AG04450 (cell line): ENCODE results near the gene ACTL6B. TPM values are rescaled to one million over a fixed set of nuclear protein-coding genes. Genes with fewer than 3 reads are reported as not detected.
A peak's percentile ranks its signal among the peaks of the same experiment; 100 is the strongest.

ENCODE experiments used
- CTCF ChIA-PET: fragments of 300-600, 350-600 bp; formaldehyde crosslinking; extraction: SDS; loops from one replicate; lab custom pipeline; 2022; ENCODE audit warnings: antibody characterized with exemption, inconsistent platforms; lab: Charles Lee
- POLR2A ChIA-PET: fragments of 350-600 bp; formaldehyde crosslinking; extraction: SDS; loops from one replicate; lab custom pipeline; 2021; ENCODE audit warnings: antibody characterized with exemption, inconsistent platforms; lab: Yijun Ruan, JAX
- DNase-seq: peaks from one replicate; pipeline ENCODE4 v3.0.0-alpha.2; 2011; ENCODE audit warnings: low read depth, low spot score
- H3K27ac ChIP-seq: one replicate; pipeline ENCODE4 v1.5.1; 2012; ENCODE audit warnings: low read depth, low read length, control low read depth
- H3K27me3 ChIP-seq: one replicate; pipeline ENCODE4 v1.6.0; 2012; ENCODE audit warnings: low read length; ENCODE audit not compliant: control insufficient read depth, insufficient read depth
- H3K4me3 ChIP-seq: 2 replicates; pipeline ENCODE4 v1.5.1; 2011; ENCODE audit warnings: mild to moderate bottlenecking, low read depth, low read length, control low read depth
- H3K9me3 ChIP-seq: 2 replicates; pipeline ENCODE4 v1.5.1; 2012; ENCODE audit warnings: low read length; ENCODE audit not compliant: control insufficient read depth, insufficient read depth
- CTCF ChIP-seq: IDR thresholded peaks from 2 replicates; pipeline ENCODE4 v1.5.1; 2011; ENCODE audit warnings: low read depth, low read length, control low read depth, inconsistent platforms
- polyA plus RNA-seq: library from polyadenylated mRNA; depleted of rRNA; stranded (reverse); fragments of >200 nt; gene quantifications from 2 replicates; pipeline ENCODE4 v1.2.3, GENCODE V29; 2011

Gene ACTL6B
- polyA plus RNA-seq, 1 experiment = not detected

GRCh38 chr7:100614308-100614861 lies 41.9 kb downstream of the ACTL6B start:
- Histone ChIP-seq H3K9me3 (peaks cover 3% of the 10 kb centered on the region; the same call in 1 of the 2 replicates), H3K4me3 (no peak overlapping the region), H3K27ac (no peak overlapping the region), H3K27me3 (no peaks in the 10 kb centered on the region)
- no peak for DNase-seq
- POLR2A ChIA-PET = interaction anchor here (0.6 kb wide), 1 partner anchor 30 kb away, joined by 10 read pairs; no protein-coding TSS in a partner anchor
- TF ChIP-seq CTCF = no peak
- CTCF ChIA-PET = no interaction called here

GRCh38 chr7:100613412-100614175 lies 42.7 kb downstream of the ACTL6B start:
- no peaks in the 10 kb centered on the region for H3K27me3 ChIP-seq
- CTCF ChIA-PET = interaction anchor here (0.5 to 1.9 kb wide), 4 partner anchors 11 to 111 kb away, joined by 3 to 6 read pairs (median 4); partner anchors contain the start of genes FBXO24 and PCOLCE
- H3K27ac ChIP-seq = no peak overlapping the region
- DNase-seq = no peak
- H3K9me3 ChIP-seq = peaks cover 3% of the 10 kb centered on the region; the same call in 1 of the 2 replicates
- peak overlapping the region; percentile 90 for H3K4me3 ChIP-seq
- POLR2A ChIA-PET = interaction anchor here (0.6 to 2.1 kb wide), 4 partner anchors 11 to 185 kb away, joined by 3 to 30 read pairs (median 18); partner anchors contain the start of genes FBXO24, LRCH4, PCOLCE and ZCWPW1
- no peak for TF ChIP-seq CTCF

- Histone ChIP-seq H3K9me3 (peaks cover 3% of the 10 kb centered on the region; the same call in 1 of the 2 replicates), H3K4me3 (peak overlapping the region; percentile 90), H3K27ac (no peak overlapping the region), H3K27me3 (no peaks in the 10 kb centered on the region)
- DNase-seq = no peak
- no peak; the same call in 1 of the 2 replicates for TF ChIP-seq CTCF
- ChIA-PET POLR2A (interaction anchor here (0.7 to 2.1 kb wide), 9 partner anchors 10 to 215 kb away, joined by 3 to 30 read pairs (median 3); partner anchors contain the start of genes EPHB4, FBXO24, LRCH4 and PCOLCE), CTCF (interaction anchor here (0.6 to 1.9 kb wide), 12 partner anchors 10 to 239 kb away, joined by 3 to 9 read pairs (median 4); partner anchors contain the start of genes FBXO24, PCOLCE and POP7)
Measured at GRCh38 chr7:100612730-100613390, 43.4 kb downstream of the ACTL6B start.

- POLR2A ChIA-PET = interaction anchor here (0.5 to 2.1 kb wide), 10 partner anchors 9 to 507 kb away, joined by 3 to 30 read pairs (median 4); partner anchors contain the start of genes EPHB4, FBXO24, GNB2 and LRCH4
- H3K4me3 ChIP-seq = peak within 1 kb of the TSS; percentile 90
- TF ChIP-seq CTCF = no peak
- CTCF ChIA-PET = interaction anchor here (0.6 to 1.9 kb wide), 12 partner anchors 9 to 240 kb away, joined by 3 to 9 read pairs (median 4); partner anchors contain the start of genes FBXO24, PCOLCE, POP7 and SLC12A9
- H3K27me3 ChIP-seq = no peaks in the 10 kb centered on the region
- H3K27ac ChIP-seq = peak within 1 kb of the TSS; percentile 82
- peak; percentile 99 for DNase-seq
- peaks cover 3% of the 10 kb centered on the region; the same call in 1 of the 2 replicates for H3K9me3 ChIP-seq
Measured at GRCh38 chr7:100611983-100612729, 44.1 kb downstream of the ACTL6B start, which contains the start of gene MOSPD3. Gene MOSPD3, plus strand, starts transcription at chr7:100612540. Its CDS starts 252 bp downstream, at chr7:100612792.
